OCI-LY3 (cell line): ENCODE measurements around the gene TBX19.
A peak's percentile ranks its signal among the peaks of the same experiment; 100 is the strongest.
"Not testable (repeated sequence)": the region's sequence is repeated elsewhere in the genome, so short reads cannot be mapped to it uniquely, and the experiment has no call there.

Experiments
- H2AFZ ChIP-seq: fragments of 200-600, 300-600 bp; shearing (Covaris generic); 2 replicates; pipeline ENCODE4 v1.6.0; 2014; ENCODE audit warnings: antibody characterized with exemption, low read depth, low read length
- H3K27ac ChIP-seq: fragments of 200-600, 300-600 bp; sonication (generic); 2 replicates; pipeline ENCODE4 v1.5.1; 2014; ENCODE audit warnings: mild to moderate bottlenecking, low read length, moderate library complexity, mixed read lengths
- H3K27me3 ChIP-seq: fragments of 200-600, 300-600 bp; sonication (generic); 2 replicates; pipeline ENCODE4 v1.6.1; 2014; ENCODE audit warnings: low read depth, low read length, mixed read lengths
- H3K36me3 ChIP-seq: fragments of 200-600, 300-600 bp; sonication (generic); replicated peaks from 2 replicates; pipeline ENCODE3; 2014; ENCODE audit warnings: low read depth, low read length, mixed read lengths
- H3K4me1 ChIP-seq: fragments of 300-600, 200-600 bp; sonication (generic); 2 replicates; pipeline ENCODE4 v1.6.1; 2014; ENCODE audit warnings: low read length, mixed read lengths
- H3K4me2 ChIP-seq: fragments of 200-600, 300-600 bp; sonication (generic); 2 replicates; pipeline ENCODE4 v1.6.1; 2014; ENCODE audit warnings: low read length, mixed read lengths
- H3K4me3 ChIP-seq: fragments of 300-600, 200-600 bp; sonication (generic); 2 replicates; pipeline ENCODE4 v1.5.1; 2014; ENCODE audit warnings: antibody characterized with exemption, mild to moderate bottlenecking, low read length, moderate library complexity
- H3K79me2 ChIP-seq: fragments of 300-600, 200-600 bp; shearing (Covaris generic); 2 replicates; pipeline ENCODE4 v1.6.1; 2014; ENCODE audit warnings: mild to moderate bottlenecking, low read length, mixed read lengths
- H3K9ac ChIP-seq: fragments of 300-600, 200-600 bp; shearing (Covaris generic); 2 replicates; pipeline ENCODE4 v1.6.0; 2014; ENCODE audit warnings: mild to moderate bottlenecking, low read length, moderate library complexity
- H3K9me3 ChIP-seq: fragments of 200-600, 300-600 bp; shearing (Covaris generic); 2 replicates; pipeline ENCODE4 v1.6.1; 2014; ENCODE audit warnings: low read length, mixed read lengths; ENCODE audit not compliant: insufficient read depth
- H4K20me1 ChIP-seq: fragments of 200-600, 300-600 bp; sonication (generic); 2 replicates; pipeline ENCODE4 v1.6.1; 2016; ENCODE audit warnings: low read length, mixed read lengths; ENCODE audit not compliant: insufficient read depth
- EZH2phosphoT487 ChIP-seq: fragments of 200-600 bp; shearing (Covaris generic); IDR thresholded peaks from 2 replicates; pipeline ENCODE4 v1.6.1; 2018; ENCODE audit warnings: antibody characterized with exemption, mixed run types, low read depth
- TF ChIP-seq, protein P1 (sequence below): fragments of 200-600, 300-600 bp; sonication (generic); IDR thresholded peaks from 2 replicates; pipeline ENCODE4 v1.5.1; 2014; ENCODE audit warnings: antibody characterized with exemption, low read length, low read depth

The TBX19 gene

DNA sequence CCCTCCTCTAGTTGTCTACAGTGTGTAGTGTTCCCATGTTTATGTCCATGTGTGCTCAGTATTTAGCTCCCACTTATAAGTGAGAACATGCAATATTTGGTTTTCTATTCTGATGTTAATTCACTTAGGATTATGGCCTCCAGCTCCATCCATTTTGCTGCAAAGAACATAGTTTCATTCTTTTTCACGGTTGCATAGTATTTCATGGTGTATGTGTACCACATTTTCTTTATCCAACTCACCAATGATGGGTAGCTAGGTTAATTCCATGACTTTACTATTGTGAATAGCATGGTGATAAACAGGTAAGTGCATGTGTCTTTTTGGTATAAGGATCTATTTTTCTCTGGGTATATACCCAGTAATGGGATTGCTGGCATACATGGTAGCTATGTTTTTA, 67.0 kb downstream of the TBX19 start:
- Histone ChIP-seq H3K4me3 (peak overlapping the region; percentile 81), H2AFZ (peak overlapping the region; percentile 98), H3K4me1 (peaks cover 16% of the 10 kb centered on the region), H4K20me1 (no peaks in the 10 kb centered on the region), H3K79me2 (no peaks in the 10 kb centered on the region), H3K36me3 (no peaks in the 10 kb centered on the region), H3K9me3 (no peaks in the 10 kb centered on the region), H3K27me3 (no peaks in the 10 kb centered on the region), H3K4me2 (peak overlapping the region; percentile 72), H3K9ac (no peak overlapping the region), H3K27ac (no peak overlapping the region)
- TF ChIP-seq EZH2phosphoT487, result no peak
- TF ChIP-seq, protein P1, sequence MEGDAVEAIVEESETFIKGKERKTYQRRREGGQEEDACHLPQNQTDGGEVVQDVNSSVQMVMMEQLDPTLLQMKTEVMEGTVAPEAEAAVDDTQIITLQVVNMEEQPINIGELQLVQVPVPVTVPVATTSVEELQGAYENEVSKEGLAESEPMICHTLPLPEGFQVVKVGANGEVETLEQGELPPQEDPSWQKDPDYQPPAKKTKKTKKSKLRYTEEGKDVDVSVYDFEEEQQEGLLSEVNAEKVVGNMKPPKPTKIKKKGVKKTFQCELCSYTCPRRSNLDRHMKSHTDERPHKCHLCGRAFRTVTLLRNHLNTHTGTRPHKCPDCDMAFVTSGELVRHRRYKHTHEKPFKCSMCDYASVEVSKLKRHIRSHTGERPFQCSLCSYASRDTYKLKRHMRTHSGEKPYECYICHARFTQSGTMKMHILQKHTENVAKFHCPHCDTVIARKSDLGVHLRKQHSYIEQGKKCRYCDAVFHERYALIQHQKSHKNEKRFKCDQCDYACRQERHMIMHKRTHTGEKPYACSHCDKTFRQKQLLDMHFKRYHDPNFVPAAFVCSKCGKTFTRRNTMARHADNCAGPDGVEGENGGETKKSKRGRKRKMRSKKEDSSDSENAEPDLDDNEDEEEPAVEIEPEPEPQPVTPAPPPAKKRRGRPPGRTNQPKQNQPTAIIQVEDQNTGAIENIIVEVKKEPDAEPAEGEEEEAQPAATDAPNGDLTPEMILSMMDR, result no peak

DNA sequence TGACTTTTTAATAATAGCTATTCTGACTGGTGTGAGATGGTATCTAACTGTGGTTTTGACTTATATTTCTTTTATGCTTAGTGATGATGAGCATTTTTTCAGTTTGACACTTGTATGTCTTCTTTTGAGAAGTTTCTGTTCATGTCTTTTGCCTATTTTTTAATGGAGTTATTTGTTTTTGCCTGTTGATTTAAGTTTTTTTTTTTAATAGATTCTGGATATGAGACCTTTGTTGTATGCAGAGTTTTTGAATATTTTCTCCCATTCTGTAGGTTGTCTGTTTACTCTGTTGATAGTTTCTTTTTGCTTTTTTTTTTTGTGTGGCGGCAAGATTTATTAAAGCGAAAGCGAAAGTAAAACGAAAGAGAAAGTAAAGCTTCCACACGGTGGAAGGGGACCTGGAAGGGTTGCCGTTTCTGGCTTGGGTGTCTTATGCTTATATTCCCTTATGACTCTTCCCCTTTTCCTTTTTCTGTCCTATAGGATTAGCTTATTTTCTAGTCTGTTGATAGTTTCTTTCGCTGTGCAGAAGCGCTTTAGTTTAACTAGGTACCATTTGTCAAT, 67.6 kb downstream of the TBX19 start:
- Histone ChIP-seq H3K79me2 (no peaks in the 10 kb centered on the region), H3K27me3 (no peaks in the 10 kb centered on the region), H4K20me1 (no peaks in the 10 kb centered on the region), H3K27ac (no peak overlapping the region), H3K9ac (peak overlapping the region; percentile 65), H3K36me3 (no peaks in the 10 kb centered on the region), H2AFZ (peak overlapping the region; percentile 98), H3K4me1 (peaks cover 12% of the 10 kb centered on the region), H3K9me3 (no peaks in the 10 kb centered on the region), H3K4me2 (peak overlapping the region; percentile 72), H3K4me3 (peak overlapping the region; percentile 81)
- TF ChIP-seq, protein P1, result no peak
- TF ChIP-seq EZH2phosphoT487, result no peak

DNA sequence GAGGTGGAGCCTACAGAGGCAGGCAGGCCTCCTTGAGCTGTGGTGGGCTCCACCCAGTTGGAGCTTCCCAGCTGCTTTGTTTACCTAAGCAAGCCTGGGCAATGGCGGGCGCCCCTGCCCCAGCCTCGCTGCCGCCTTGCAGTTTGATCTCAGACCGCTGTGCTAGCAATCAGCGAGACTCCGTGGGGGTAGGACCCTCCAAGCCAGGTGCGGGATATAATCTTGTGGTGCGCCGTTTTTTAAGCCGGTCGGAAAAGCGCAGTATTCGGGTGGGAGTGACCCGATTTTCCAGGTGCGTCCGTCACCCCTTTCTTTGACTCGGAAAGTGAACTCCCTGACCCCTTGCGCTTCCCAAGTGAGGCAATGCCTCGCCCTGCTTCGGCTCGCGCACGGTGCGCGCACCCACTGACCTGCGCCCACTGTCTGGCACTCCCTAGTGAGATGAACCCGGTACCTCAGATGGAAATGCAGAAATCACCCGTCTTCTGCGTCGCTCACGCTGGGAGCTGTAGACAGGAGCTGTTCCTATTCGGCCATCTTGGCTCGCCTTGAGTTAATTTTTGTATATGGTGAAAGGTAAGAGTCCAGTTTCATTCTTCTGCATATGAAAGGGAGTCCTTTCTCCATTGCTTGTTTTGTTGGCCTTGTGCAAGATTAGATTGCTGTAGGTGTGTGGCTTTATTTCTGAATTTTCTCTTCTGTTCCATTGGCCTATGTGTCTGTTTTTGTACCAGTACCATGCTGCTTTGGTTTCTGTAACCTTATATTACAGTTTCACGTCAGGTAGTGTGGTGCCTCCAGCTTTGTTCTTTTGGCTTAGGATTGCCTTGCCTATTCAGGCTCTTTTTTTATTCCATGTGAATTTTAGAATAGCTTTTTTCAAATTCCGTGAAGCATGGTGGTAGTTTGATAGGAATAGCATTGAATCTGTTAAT, 73.9 kb downstream of the TBX19 start:
- H3K4me1 ChIP-seq, H3K9me3 ChIP-seq, H3K27me3 ChIP-seq, H3K4me3 ChIP-seq, H2AFZ ChIP-seq, H3K79me2 ChIP-seq, H3K27ac ChIP-seq, H4K20me1 ChIP-seq, H3K4me2 ChIP-seq, H3K9ac ChIP-seq, H3K36me3 ChIP-seq: not testable (repeated sequence)

DNA sequence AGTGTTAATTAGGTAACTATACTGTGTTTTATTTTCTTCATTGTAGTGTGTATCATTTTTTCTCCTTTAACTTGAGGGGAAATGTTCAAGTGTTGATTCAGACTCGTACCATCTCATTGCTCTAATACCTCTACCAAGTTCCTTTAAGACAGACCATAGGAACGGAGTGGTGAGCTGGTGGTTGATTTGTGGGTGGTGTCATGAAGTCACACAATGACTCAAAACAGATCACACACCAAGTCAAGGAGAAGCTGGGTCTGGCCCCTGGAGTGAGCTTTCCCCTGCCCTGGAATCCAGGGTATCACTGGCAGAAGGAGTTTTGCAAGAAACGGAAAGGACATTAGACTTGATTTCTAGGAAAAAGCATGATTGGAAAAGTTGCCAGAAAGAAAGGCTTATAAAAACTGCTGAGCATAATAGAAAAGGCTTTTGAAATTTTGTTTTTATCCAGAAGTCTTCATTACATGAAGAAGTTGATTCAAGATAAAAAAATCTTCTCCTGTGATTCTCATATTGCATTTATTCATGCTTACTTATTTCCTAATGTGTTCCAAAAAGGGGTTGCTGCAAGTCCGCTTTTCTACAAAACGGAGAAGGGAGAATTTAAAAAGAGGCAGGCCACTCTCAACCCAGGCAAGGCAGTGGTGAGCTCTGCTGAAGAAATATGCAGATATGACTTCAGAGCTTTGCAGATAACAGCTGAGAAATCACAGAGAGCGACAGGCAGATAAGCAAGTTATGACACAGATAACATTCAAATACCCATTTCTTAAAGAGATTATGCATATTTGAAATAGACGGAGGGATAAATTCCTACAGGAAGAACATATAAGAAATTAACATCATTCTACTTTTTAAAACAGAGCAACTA, 79.7 kb downstream of the TBX19 start:
- TF ChIP-seq, protein P1, result no peak
- no peak for TF ChIP-seq EZH2phosphoT487
- Histone ChIP-seq H2AFZ (no peak overlapping the region), H3K4me3 (no peak overlapping the region)

More for the DNA sequence above, 79.7 kb downstream of the TBX19 start:
- Histone ChIP-seq H3K9me3 (no peaks in the 10 kb centered on the region), H3K4me1 (no peaks in the 10 kb centered on the region), H4K20me1 (no peaks in the 10 kb centered on the region), H3K9ac (no peak overlapping the region), H3K4me2 (no peak overlapping the region), H3K36me3 (no peaks in the 10 kb centered on the region), H3K27me3 (peaks cover 43% of the 10 kb centered on the region), H3K27ac (no peak overlapping the region), H3K79me2 (no peaks in the 10 kb centered on the region)
